Measurements from ENCODE around the gene APAF1.

DNA sequence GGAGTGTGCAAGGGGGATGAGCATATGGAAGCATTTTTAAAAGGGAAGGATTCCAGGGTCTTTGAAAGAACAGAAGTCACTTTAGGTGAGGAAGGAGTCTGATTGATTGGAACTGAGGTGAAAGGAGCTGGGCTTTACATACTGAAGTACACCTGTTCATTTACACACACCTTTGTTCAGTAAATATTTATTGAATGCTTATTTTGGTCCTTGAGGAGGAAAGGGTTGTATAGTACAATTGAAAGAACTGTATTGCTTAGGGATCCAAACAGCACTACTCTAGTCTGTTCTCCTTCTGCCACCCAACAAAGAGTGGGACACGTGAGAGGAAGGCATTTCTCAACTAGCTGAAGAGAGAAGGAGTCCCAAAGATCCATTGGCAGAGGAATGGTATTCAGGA lies 63.9 kb downstream of the APAF1 start:
- TF ChIP-seq ZNF184 (tag by site-specific recombination; IDR thresholded peaks at IDR 0.05), result no peak
- TF ChIP-seq ZNF138 (tag by site-specific recombination; IDR thresholded peaks at IDR 0.05; ENCODE audit: borderline replicate concordance), result no peak
- TF ChIP-seq, protein P1, sequence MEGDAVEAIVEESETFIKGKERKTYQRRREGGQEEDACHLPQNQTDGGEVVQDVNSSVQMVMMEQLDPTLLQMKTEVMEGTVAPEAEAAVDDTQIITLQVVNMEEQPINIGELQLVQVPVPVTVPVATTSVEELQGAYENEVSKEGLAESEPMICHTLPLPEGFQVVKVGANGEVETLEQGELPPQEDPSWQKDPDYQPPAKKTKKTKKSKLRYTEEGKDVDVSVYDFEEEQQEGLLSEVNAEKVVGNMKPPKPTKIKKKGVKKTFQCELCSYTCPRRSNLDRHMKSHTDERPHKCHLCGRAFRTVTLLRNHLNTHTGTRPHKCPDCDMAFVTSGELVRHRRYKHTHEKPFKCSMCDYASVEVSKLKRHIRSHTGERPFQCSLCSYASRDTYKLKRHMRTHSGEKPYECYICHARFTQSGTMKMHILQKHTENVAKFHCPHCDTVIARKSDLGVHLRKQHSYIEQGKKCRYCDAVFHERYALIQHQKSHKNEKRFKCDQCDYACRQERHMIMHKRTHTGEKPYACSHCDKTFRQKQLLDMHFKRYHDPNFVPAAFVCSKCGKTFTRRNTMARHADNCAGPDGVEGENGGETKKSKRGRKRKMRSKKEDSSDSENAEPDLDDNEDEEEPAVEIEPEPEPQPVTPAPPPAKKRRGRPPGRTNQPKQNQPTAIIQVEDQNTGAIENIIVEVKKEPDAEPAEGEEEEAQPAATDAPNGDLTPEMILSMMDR (tag by site-specific recombination; IDR thresholded peaks at IDR 0.05), result no peak
